Measurements from ENCODE around the gene LY6G5C.

LY6G5C gene

DNA sequence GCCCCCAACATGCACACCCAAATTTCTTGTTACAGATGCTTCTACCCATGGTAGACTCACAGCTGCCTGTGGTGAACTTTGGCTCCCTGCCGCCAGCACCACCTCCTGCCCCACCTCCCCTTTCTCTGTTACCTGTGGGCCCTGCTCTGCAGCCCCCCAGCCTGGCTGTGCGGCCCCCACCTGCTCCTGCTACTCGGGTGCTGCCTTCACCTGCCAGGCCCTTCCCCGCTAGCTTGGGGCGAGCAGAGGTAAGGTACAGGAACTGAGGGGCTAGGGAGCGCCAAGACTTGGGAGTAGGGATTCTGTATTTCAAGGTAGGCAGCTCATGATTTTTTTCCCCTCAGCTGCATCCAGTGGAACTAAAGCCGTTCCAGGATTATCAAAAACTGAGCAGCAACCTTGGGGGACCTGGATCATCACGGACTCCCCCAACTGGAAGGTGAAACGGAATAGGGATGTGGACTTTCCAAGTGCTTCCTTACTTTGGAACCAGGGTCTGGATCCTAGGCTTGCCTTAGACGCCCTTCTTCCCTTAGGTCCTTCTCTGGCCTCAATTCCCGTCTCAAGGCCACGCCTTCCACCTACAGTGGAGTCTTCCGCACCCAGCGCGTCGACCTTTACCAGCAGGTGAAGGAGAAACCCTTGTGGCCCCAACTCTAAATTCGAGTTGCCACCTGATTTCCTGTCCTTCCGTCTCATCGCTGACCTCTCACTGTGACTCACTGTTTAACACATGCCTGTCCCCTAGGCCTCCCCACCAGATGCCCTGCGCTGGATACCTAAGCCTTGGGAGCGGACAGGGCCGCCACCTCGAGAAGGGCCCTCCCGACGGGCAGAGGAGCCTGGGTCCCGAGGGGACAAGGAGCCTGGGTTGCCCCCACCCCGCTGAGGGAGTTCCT, 43.9 kb downstream of the LY6G5C start:
- DNase-seq, result no peak

DNA sequence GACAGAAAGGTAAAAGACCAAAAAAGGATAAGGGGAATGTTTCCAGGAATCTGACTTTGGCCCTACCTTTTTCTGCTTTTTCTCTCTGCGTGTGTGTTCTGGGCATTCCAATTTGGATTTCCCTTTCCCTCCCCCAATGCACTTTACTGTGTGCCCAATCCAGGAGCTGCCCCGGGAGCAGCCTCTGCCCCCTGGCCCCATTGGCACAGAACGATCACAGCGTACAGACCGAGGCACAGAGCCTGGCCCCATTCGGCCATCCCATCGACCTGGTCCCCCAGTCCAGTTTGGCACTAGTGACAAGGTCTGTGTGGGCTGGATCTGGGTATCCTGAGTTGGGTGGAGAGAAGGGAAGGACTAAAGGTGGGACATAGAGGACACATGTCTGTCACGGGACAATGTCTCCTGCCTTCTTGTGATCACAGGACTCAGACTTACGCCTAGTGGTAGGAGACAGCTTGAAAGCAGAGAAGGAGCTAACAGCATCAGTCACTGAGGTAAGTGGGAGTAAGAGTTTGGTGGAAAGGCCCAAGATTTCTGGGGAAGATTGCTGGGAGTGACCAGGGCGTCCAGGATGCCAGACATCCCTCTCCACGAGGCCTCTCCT, 45.8 kb downstream of the LY6G5C start:
- no peak for DNase-seq

DNA sequence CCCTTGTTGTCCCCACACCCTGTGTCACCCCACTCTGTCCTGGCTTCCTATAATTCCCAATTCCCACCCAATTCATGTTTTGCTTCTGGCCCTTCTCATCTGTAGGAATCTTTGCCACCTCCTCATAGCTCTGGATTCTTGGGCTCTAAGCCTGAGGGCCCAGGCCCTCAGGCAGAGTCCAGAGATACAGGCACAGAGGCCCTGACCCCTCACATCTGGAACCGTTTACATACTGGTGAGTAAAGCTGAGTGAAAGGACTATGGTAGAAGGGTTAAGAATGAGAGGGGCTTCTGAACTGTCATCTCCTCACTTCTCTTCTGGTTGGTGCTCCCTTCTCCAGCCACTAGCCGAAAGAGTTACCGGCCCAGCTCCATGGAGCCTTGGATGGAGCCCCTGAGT, 46.7 kb downstream of the LY6G5C start:
- DNase-seq, result no peak

DNA sequence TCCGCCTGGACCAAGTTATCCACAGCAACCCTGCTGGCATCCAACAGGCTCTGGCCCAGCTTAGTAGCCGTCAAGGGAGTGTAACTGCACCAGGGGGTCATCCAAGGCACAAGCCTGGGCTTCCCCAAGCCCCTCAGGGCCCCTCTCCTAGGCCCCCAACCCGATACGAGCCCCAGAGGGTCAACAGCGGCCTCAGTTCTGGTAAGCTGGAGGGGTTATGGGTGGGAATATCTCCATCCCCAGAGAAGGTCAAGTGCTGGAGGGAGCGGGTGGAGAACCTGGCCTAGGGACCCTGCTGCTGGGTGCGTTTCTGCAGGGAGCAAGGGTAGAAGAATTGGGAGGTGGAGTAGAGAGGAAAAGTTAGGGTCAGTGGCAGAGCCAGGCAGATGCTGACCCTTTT, 47.4 kb downstream of the LY6G5C start:
- DNase-seq, result no peak

DNA sequence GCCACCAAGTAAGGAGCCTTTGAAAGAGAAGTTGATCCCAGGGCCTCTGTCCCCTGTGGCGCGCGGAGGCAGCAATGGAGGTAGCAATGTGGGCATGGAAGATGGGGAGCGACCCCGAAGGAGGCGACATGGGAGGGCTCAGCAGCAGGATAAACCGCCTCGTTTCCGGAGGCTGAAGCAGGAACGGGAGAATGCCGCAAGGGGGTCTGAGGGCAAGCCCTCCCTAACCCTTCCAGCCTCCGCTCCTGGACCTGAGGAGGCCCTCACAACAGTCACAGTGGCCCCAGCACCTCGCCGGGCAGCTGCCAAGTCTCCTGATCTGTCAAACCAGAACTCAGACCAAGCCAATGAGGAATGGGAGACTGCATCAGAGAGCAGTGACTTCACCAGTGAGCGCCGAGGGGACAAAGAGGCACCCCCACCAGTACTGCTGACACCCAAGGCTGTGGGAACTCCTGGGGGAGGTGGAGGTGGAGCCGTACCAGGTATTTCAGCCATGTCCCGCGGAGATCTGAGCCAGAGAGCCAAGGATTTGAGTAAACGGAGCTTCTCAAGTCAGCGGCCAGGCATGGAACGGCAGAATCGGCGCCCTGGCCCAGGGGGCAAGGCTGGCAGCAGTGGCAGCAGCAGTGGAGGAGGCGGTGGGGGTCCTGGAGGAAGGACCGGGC, 48.5 kb downstream of the LY6G5C start:
- DNase-seq, result no peak

DNA sequence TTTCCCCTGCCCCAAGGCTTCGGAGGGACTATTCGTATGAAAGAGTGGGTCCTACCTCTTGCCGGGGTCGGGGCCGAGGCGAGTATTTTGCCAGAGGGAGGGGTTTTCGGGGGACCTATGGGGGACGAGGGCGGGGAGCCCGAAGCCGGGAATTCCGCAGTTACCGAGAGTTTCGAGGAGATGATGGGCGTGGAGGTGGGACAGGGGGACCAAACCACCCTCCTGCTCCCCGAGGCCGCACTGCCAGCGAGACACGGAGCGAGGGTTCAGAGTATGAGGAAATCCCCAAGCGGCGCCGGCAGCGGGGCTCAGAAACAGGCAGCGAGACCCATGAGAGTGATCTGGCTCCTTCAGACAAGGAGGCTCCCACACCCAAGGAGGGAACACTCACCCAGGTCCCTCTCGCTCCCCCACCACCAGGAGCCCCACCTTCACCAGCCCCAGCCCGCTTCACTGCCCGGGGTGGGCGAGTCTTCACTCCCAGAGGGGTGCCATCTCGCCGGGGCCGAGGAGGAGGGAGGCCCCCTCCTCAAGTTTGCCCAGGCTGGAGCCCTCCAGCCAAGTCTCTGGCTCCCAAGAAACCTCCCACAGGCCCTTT, 49.1 kb downstream of the LY6G5C start:
- no peak for DNase-seq

DNA sequence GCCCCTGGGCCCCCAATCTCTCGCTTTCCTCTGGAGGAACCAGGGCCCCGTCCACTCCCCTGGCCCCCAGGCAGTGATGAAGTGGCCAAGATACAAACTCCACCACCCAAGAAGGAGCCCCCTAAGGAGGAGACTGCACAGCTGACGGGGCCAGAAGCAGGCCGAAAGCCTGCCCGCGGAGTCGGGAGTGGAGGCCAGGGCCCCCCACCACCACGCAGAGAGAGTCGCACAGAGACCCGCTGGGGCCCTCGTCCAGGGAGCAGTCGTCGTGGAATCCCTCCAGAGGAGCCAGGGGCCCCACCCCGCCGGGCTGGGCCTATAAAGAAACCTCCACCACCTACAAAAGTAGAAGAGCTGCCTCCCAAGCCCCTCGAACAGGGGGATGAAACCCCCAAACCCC, 49.7 kb downstream of the LY6G5C start:
- DNase-seq, result no peak

DNA sequence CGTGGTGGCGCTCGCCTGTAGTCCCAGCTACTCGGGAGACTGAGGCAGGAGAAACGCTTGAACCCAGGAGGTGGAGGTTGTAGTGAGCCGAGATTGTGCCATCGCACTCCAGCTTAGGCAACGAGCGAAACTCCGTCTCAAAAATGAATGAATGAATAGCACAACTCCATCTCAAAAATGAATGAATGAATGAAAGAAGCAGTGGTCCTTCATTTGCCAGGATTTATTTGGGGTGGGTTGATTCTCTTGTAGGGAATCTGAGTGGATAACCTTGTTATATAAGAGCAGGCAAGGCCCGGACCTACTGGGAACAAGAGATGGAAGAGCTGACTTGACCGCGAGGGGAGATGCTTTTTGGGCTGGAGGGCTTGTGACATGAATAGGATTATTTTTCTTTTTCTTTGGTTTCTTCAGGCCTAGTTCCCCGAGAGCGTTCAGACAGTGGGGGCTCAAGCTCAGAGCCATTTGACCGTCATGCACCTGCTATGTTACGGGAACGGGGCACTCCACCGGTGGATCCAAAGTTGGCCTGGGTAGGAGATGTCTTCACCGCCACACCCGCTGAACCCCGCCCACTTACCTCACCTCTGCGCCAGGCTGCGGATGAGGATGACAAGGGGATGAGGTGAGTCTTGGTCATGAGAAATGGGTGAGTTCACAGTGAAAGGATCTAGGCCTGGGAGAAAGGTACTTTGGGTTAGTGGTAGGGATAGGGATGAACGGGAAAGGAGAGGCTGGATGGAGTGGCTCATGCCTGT, 50.5 kb downstream of the LY6G5C start:
- no peak for DNase-seq

DNA sequence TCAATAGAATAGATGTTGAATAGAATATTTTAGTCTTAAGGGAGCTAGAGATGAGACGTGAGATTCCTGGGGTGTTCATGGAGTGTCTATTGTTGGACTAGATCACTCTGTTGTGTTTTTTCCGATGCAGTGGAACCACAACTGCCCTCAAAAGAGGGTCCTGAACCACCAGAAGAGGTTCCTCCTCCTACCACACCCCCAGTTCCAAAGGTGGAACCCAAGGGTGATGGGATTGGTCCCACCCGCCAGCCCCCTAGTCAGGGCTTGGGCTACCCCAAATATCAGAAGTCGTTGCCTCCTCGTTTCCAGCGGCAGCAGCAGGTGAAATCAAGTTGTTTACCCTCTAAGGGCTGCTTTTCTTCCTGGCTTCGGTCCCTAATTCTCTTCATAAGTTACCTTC, 51.9 kb downstream of the LY6G5C start:
- no peak for DNase-seq

DNA sequence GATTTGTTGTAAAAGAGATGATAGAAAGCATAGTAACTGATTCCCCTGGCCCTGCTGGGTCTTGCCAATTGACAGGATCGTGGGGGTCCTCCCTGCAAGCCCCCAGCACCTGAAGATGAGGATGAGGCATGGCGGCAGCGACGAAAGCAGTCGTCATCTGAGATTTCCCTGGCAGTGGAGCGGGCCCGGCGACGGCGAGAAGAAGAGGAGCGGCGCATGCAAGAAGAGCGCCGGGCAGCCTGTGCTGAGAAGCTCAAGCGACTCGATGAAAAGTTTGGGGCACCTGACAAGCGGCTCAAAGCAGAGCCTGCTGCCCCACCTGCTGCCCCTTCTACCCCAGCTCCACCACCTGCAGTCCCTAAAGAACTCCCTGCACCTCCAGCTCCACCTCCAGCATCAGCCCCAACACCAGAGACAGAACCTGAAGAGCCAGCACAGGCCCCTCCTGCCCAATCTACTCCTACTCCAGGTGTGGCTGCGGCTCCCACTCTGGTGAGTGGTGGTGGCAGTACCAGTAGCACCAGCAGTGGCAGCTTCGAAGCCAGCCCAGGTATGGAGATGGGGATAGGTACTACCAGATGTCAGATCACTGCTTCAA, 53.1 kb downstream of the LY6G5C start:
- no peak for DNase-seq

DNA sequence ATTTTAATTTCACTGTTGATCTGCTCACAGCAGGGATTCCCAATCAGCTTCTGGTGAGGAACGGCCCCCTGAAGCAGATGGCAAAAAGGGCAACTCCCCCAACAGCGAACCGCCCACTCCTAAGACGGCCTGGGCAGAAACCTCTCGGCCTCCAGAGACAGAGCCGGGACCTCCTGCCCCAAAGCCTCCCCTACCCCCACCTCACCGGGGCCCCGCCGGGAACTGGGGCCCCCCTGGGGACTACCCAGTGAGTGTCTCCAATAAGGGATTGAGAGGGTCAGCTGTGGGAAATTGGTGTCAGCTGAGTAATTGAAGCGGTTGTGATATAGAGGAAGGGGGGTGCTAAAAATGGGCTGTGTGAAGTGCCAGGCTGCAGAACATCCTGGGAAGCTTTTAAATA, 53.9 kb downstream of the LY6G5C start:
- DNase-seq, result no peak
